HEK293 (cell line): ENCODE results near the gene CNDP2.

ENCODE experiments used
- CTCF ChIP-seq: fragments of 450-650 bp; formaldehyde crosslinking; IDR thresholded peaks from 2 replicates; pipeline ENCODE4 v1.5.1; 2016; ENCODE audit warnings: missing biosample characterization, missing genetic modification characterization
- KLF9 ChIP-seq: fragments of 450-650 bp; formaldehyde crosslinking; IDR thresholded peaks from 2 replicates; pipeline ENCODE4 v1.5.1; 2016; ENCODE audit warnings: missing biosample characterization, missing genetic modification characterization, low read depth
- ZNF292 ChIP-seq: fragments of 450-650 bp; formaldehyde crosslinking; IDR thresholded peaks from 2 replicates; pipeline ENCODE4 v1.5.1; 2016; ENCODE audit warnings: low read depth, missing biosample characterization, missing genetic modification characterization, borderline replicate concordance
- ZNF335 ChIP-seq: fragments of 450-650 bp; formaldehyde crosslinking; conservative IDR thresholded peaks from 2 replicates; pipeline ENCODE4 v1.5.1; 2016; ENCODE audit warnings: missing biosample characterization, missing genetic modification characterization
- ZNF623 ChIP-seq: fragments of 450-650 bp; formaldehyde crosslinking; IDR thresholded peaks from 2 replicates; pipeline ENCODE4 v1.5.1; 2016; ENCODE audit warnings: missing biosample characterization, missing genetic modification characterization
- ZSCAN30 ChIP-seq: fragments of 450-650 bp; IDR thresholded peaks from 2 replicates; pipeline ENCODE4 v1.5.1; 2018; ENCODE audit warnings: missing biosample characterization, mild to moderate bottlenecking, missing genetic modification characterization, moderate library complexity
- ZSCAN5A ChIP-seq: fragments of 450-650 bp; formaldehyde crosslinking; IDR thresholded peaks from 2 replicates; pipeline ENCODE4 v1.5.1; 2016; ENCODE audit warnings: missing biosample characterization, missing genetic modification characterization

GRCh38 chr18:74547860-74548259 lies 51.7 kb downstream of the CNDP2 start:
- no peak for TF ChIP-seq CTCF
- no peak for TF ChIP-seq ZSCAN30
- no peak for TF ChIP-seq ZSCAN5A (tag by site-specific recombination)
- TF ChIP-seq ZNF623 (tag by site-specific recombination): no peak
- no peak for TF ChIP-seq ZNF292
- TF ChIP-seq ZNF335 (tag by site-specific recombination): no peak
- no peak for TF ChIP-seq KLF9
